Measurements from ENCODE around the gene KRT75. TPM values are rescaled to one million over a fixed set of nuclear protein-coding genes. Genes with fewer than 3 reads are reported as not detected.

Gene KRT75
- total RNA-seq (2014; rRNA removed; shearing (Covaris generic)) (not detected in 2 replicates), polyA plus RNA-seq (2016; fragmentation: Nextera tagmentation; extraction: Ambion mirVana) (not detected in 2 replicates)

GRCh38 chr12:52434081-52434733, at the start of gene KRT75:
TSS of gene KRT75 (minus strand) at chr12:52434371. CDS start at chr12:52434304, 67 bp downstream.
- Histone ChIP-seq H2AFZ (no peak within 1 kb of the TSS), H3K27me3 (replicated peaks; ENCODE audit: insufficient read depth) (peaks cover 20% of the 10 kb centered on the region), H3K9ac (no peak within 1 kb of the TSS), H3K27ac (no peak within 1 kb of the TSS), H3K36me3 (ENCODE audit: low read depth) (no peaks in the 10 kb centered on the region), H3K9me3 (ENCODE audit: low read depth) (no peaks in the 10 kb centered on the region), H3K4me2 (ENCODE audit: unreplicated experiment) (no peak within 1 kb of the TSS), H4K20me1 (ENCODE audit: insufficient read depth) (no peaks in the 10 kb centered on the region), H3F3A (ENCODE audit: insufficient read depth) (peaks cover 5% of the 10 kb centered on the region; the same call in 1 of the 2 replicates), H3K9me2 (ENCODE audit: insufficient read depth) (no peaks in the 10 kb centered on the region), H3K79me2 (ENCODE audit: insufficient read depth) (no peaks in the 10 kb centered on the region), H3K4me3 (no peak within 1 kb of the TSS), H3K4me1 (ENCODE audit: insufficient read depth) (no peaks in the 10 kb centered on the region; the same call in 1 of the 2 replicates)
- peak; percentile 57 for DNase-seq
- 73 to 74% methylated on average over 20 of the region's 20 CpGs for WGBS, 2 experiments (ENCODE audit: low coverage in 1 of 2, low lambda C conversion rate in 2 of 2, missing lambda C conversion rate in 2 of 2)
- in situ Hi-C loops (cut with MboI) = no loop called here
- TF ChIP-seq EZH2phosphoT487 (IDR thresholded peaks at IDR 0.05; ENCODE audit: insufficient read depth, low read depth) (no peak), EZH2 (IDR thresholded peaks at IDR 0.05; ENCODE audit: insufficient read depth, poor library complexity, severe bottlenecking) (no peak)

- 39 to 50% methylated on average over 3 of the region's 3 CpGs for WGBS, 2 experiments (ENCODE audit: low coverage in 1 of 2, low lambda C conversion rate in 2 of 2, missing lambda C conversion rate in 2 of 2)
- no peaks in the 10 kb centered on the region for H3K79me2 ChIP-seq (ENCODE audit: insufficient read depth)
- H3K9me3 ChIP-seq (ENCODE audit: low read depth) = peaks cover 4% of the 10 kb centered on the region
- H3K4me2 ChIP-seq (ENCODE audit: unreplicated experiment) = no peak overlapping the region
- H3K27ac ChIP-seq = no peak overlapping the region
- DNase-seq = no peak
- in situ Hi-C loops (cut with MboI) = no loop called here
- H4K20me1 ChIP-seq (ENCODE audit: insufficient read depth) = no peaks in the 10 kb centered on the region
- no peak for TF ChIP-seq EZH2phosphoT487 (IDR thresholded peaks at IDR 0.05; ENCODE audit: insufficient read depth, low read depth)
- no peak for TF ChIP-seq EZH2 (IDR thresholded peaks at IDR 0.05; ENCODE audit: insufficient read depth, poor library complexity, severe bottlenecking)
- H2AFZ ChIP-seq = no peak overlapping the region
- H3K27me3 ChIP-seq (replicated peaks; ENCODE audit: insufficient read depth) = peaks cover 45% of the 10 kb centered on the region
- H3K4me3 ChIP-seq = no peak overlapping the region
- no peaks in the 10 kb centered on the region for H3K36me3 ChIP-seq (ENCODE audit: low read depth)
- no peaks in the 10 kb centered on the region for H3K4me1 ChIP-seq (ENCODE audit: insufficient read depth)
- no peak overlapping the region for H3K9ac ChIP-seq
- no peaks in the 10 kb centered on the region for H3F3A ChIP-seq (ENCODE audit: insufficient read depth)
- H3K9me2 ChIP-seq (ENCODE audit: insufficient read depth) = no peaks in the 10 kb centered on the region
These were observed 45.9 kb upstream of the KRT75 start for GRCh38 chr12:52480073-52480472.

- no peaks in the 10 kb centered on the region for H3K79me2 ChIP-seq (ENCODE audit: insufficient read depth)
These were observed 43.5 kb upstream of the KRT75 start for GRCh38 chr12:52477651-52478050.

GRCh38 chr12:52474212-52474611, 40.0 kb upstream of the KRT75 start:
- Histone ChIP-seq H3K9me3 (ENCODE audit: low read depth) (no peaks in the 10 kb centered on the region), H3K79me2 (ENCODE audit: insufficient read depth) (no peaks in the 10 kb centered on the region), H4K20me1 (ENCODE audit: insufficient read depth) (no peaks in the 10 kb centered on the region), H3K27me3 (replicated peaks; ENCODE audit: insufficient read depth) (peaks cover 6% of the 10 kb centered on the region), H2AFZ (no peak overlapping the region), H3K4me3 (no peak overlapping the region), H3K9ac (no peak overlapping the region), H3K27ac (no peak overlapping the region), H3K36me3 (ENCODE audit: low read depth) (no peaks in the 10 kb centered on the region), H3F3A (ENCODE audit: insufficient read depth) (no peaks in the 10 kb centered on the region), H3K4me2 (ENCODE audit: unreplicated experiment) (no peak overlapping the region), H3K4me1 (ENCODE audit: insufficient read depth) (no peaks in the 10 kb centered on the region), H3K9me2 (ENCODE audit: insufficient read depth) (no peaks in the 10 kb centered on the region)
- TF ChIP-seq EZH2 (IDR thresholded peaks at IDR 0.05; ENCODE audit: insufficient read depth, poor library complexity, severe bottlenecking) = no peak
- no peak for TF ChIP-seq EZH2phosphoT487 (IDR thresholded peaks at IDR 0.05; ENCODE audit: insufficient read depth, low read depth)
- no peak for DNase-seq
- 61 to 70% methylated on average over 2 of the region's 2 CpGs for WGBS, 2 experiments (ENCODE audit: low coverage in 1 of 2, low lambda C conversion rate in 2 of 2, missing lambda C conversion rate in 2 of 2)
- in situ Hi-C loops (cut with MboI) = no loop called here

More at GRCh38 chr12:52477651-52478050, 43.5 kb upstream of the KRT75 start:
- no peak for TF ChIP-seq EZH2 (IDR thresholded peaks at IDR 0.05; ENCODE audit: insufficient read depth, poor library complexity, severe bottlenecking)
- no peak for TF ChIP-seq EZH2phosphoT487 (IDR thresholded peaks at IDR 0.05; ENCODE audit: insufficient read depth, low read depth)
- H2AFZ ChIP-seq = no peak overlapping the region
- no peaks in the 10 kb centered on the region for H3K9me2 ChIP-seq (ENCODE audit: insufficient read depth)
- DNase-seq = no peak
- 48 to 64% methylated on average over 2 of the region's 2 CpGs for WGBS, 2 experiments (ENCODE audit: low coverage in 1 of 2, low lambda C conversion rate in 2 of 2, missing lambda C conversion rate in 2 of 2)
- H3F3A ChIP-seq (ENCODE audit: insufficient read depth) = no peaks in the 10 kb centered on the region
- no peaks in the 10 kb centered on the region for H3K9me3 ChIP-seq (ENCODE audit: low read depth)
- H3K4me3 ChIP-seq = no peak overlapping the region
- in situ Hi-C loops (cut with MboI) = no loop called here
- H3K27me3 ChIP-seq (replicated peaks; ENCODE audit: insufficient read depth) = peaks cover 25% of the 10 kb centered on the region
- no peaks in the 10 kb centered on the region for H3K4me1 ChIP-seq (ENCODE audit: insufficient read depth)
- H3K4me2 ChIP-seq (ENCODE audit: unreplicated experiment) = no peak overlapping the region
- H3K9ac ChIP-seq = no peak overlapping the region
- H3K27ac ChIP-seq = no peak overlapping the region
- H4K20me1 ChIP-seq (ENCODE audit: insufficient read depth) = no peaks in the 10 kb centered on the region
- no peaks in the 10 kb centered on the region for H3K36me3 ChIP-seq (ENCODE audit: low read depth)

All from GM23248 (cell line).